ENCODE data around the gene IAH1.

DNA sequence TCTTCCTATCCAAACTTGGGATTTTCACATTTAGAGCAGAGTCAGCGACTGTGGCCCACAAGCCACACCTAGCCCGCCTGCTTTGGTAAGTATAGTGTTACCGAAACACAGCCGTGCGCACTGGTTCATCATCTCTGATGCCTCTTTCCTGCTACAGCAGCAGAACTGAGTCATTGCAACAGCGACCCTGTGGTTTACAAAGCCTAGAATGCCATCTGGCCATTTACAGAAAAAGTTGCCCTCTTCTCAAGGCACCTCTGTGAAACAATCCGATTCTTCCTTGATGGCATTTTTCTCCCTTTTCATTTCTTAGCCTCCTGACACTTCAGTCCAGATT, 10.7 kb upstream of the IAH1 start:
- TF ChIP-seq PRDM1 (tag by site-specific recombination; IDR thresholded peaks at IDR 0.05) (no peak), EGR2 (tag by site-specific recombination; IDR thresholded peaks at IDR 0.05; ENCODE audit: low read depth) (no peak), CTCF (tag by site-specific recombination; IDR thresholded peaks at IDR 0.05) (no peak), ZNF350 (tag by site-specific recombination; IDR thresholded peaks at IDR 0.05) (no peak), ZNF518A (tag by site-specific recombination; conservative IDR thresholded peaks at IDR 0.05; ENCODE audit: low read depth) (no peak), REST (tag by site-specific recombination; IDR thresholded peaks at IDR 0.05) (no peak), ZNF747 (tag by site-specific recombination; IDR thresholded peaks at IDR 0.05) (no peak), ZNF274 (IDR thresholded peaks at IDR 0.05; ENCODE audit: low read length) (no peak), ZNF274 (tag by site-specific recombination; IDR thresholded peaks at IDR 0.05; ENCODE audit: borderline replicate concordance) (no peak), ZNF423 (tag by site-specific recombination; IDR thresholded peaks at IDR 0.05) (no peak), ZNF433 (tag by site-specific recombination; IDR thresholded peaks at IDR 0.05; ENCODE audit: low read depth) (no peak), ZNF10 (tag by site-specific recombination; IDR thresholded peaks at IDR 0.05) (no peak)
- TF ChIP-seq, protein P1, sequence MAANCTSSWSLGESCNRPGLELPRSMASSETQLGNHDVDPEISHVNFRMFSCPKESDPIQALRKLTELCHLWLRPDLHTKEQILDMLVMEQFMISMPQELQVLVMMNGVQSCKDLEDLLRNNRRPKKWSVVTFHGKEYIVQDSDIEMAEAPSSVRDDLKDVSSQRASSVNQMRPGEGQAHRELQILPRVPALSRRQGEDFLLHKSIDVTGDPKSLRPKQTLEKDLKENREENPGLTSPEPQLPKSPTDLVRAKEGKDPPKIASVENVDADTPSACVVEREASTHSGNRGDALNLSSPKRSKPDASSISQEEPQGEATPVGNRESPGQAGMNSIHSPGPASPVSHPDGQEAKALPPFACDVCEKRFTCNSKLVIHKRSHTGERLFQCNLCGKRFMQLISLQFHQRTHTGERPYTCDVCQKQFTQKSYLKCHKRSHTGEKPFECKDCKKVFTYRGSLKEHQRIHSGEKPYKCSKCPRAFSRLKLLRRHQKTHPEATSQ (tag by site-specific recombination; IDR thresholded peaks at IDR 0.05): no peak
- TF ChIP-seq, protein P2, sequence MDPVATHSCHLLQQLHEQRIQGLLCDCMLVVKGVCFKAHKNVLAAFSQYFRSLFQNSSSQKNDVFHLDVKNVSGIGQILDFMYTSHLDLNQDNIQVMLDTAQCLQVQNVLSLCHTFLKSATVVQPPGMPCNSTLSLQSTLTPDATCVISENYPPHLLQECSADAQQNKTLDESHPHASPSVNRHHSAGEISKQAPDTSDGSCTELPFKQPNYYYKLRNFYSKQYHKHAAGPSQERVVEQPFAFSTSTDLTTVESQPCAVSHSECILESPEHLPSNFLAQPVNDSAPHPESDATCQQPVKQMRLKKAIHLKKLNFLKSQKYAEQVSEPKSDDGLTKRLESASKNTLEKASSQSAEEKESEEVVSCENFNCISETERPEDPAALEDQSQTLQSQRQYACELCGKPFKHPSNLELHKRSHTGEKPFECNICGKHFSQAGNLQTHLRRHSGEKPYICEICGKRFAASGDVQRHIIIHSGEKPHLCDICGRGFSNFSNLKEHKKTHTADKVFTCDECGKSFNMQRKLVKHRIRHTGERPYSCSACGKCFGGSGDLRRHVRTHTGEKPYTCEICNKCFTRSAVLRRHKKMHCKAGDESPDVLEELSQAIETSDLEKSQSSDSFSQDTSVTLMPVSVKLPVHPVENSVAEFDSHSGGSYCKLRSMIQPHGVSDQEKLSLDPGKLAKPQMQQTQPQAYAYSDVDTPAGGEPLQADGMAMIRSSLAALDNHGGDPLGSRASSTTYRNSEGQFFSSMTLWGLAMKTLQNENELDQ (tag by site-specific recombination; IDR thresholded peaks at IDR 0.05; ENCODE audit: low read depth): no peak

All from HEK293 (cell line).